ENCODE results near the gene KLC4.

KLC4 gene

DNA sequence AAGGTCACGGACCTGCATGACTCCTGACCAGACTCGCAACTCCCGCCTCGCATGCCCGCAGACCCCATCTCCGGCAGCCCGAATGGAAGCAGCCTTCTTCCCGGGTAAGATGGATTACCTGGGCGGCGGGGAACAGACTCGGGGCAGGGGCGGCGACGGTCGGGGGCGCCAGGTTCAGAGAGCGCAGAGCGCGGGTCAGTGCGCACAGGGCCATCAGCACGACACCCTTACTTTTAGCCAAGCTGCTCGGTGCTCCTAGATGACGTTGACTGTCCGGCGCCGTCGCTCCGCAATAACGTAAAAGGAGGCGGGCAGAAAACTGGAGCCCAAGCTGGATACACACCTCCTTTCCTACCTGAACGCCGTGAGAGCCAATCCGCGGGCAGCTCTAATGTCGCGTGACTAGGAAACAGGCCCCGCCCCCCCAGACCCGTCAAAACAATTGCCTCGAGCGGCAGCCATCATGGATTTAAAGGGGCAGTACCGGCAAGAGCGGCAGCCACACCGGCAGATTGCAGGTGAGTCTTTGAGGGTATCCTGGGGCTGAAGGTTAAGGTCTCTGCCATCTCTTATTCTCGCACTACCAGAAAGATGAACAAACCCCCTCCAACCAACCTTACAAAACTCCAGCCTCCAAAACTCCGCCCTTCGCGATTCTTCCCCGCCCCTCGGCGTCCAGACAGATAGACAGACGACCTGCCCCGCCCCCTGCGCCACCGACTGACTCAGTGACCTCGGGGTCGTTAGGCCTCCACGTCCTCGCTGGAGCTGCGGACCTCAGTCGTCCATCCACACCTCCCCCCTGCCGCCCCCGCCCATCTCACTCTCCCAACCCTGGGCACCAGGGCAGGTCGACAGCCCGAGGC lies at the start of gene KLC4, which contains the start of gene MRPL2:
Gene KLC4, plus strand, starts transcription at position 464 of the 866 bp plus-strand sequence. CDS start 1,705 bp downstream, outside the sequence.
Gene MRPL2, minus strand, starts transcription at position 267 of the 866 bp plus-strand sequence. Its CDS starts 53 bp downstream, at position 214.
- no peaks in the 10 kb centered on the region for H4K20me1 ChIP-seq (ENCODE audit: insufficient read depth, low read length)
- H3K4me2 ChIP-seq (ENCODE audit: low read length): peak within 1 kb of the TSS; percentile 96
- no peaks in the 10 kb centered on the region for H3K27me3 ChIP-seq (ENCODE audit: low read depth, low read length)
- no peak for TF ChIP-seq EZH2phosphoT487 (IDR thresholded peaks at IDR 0.05; ENCODE audit: low read depth)
- TF ChIP-seq, protein P1, sequence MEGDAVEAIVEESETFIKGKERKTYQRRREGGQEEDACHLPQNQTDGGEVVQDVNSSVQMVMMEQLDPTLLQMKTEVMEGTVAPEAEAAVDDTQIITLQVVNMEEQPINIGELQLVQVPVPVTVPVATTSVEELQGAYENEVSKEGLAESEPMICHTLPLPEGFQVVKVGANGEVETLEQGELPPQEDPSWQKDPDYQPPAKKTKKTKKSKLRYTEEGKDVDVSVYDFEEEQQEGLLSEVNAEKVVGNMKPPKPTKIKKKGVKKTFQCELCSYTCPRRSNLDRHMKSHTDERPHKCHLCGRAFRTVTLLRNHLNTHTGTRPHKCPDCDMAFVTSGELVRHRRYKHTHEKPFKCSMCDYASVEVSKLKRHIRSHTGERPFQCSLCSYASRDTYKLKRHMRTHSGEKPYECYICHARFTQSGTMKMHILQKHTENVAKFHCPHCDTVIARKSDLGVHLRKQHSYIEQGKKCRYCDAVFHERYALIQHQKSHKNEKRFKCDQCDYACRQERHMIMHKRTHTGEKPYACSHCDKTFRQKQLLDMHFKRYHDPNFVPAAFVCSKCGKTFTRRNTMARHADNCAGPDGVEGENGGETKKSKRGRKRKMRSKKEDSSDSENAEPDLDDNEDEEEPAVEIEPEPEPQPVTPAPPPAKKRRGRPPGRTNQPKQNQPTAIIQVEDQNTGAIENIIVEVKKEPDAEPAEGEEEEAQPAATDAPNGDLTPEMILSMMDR (IDR thresholded peaks at IDR 0.05; ENCODE audit: low read depth, low read length): no peak
- H2AFZ ChIP-seq (ENCODE audit: low read depth, low read length): peak within 1 kb of the TSS; percentile 96
- H3K4me3 ChIP-seq (ENCODE audit: low read length): peak within 1 kb of the TSS; percentile 76
- H3K27ac ChIP-seq (ENCODE audit: low read length): peak within 1 kb of the TSS; percentile 49
- H3K79me2 ChIP-seq (ENCODE audit: low read length): peaks cover 18% of the 10 kb centered on the region
- H3K9me3 ChIP-seq (ENCODE audit: insufficient read depth, low read length): no peaks in the 10 kb centered on the region
- peak within 1 kb of the TSS; percentile 72 for H3K9ac ChIP-seq (ENCODE audit: low read length)
- peaks cover 16% of the 10 kb centered on the region for H3K36me3 ChIP-seq (replicated peaks; ENCODE audit: low read depth, low read length)
- H3K4me1 ChIP-seq (ENCODE audit: low read length): peaks cover 13% of the 10 kb centered on the region

DNA sequence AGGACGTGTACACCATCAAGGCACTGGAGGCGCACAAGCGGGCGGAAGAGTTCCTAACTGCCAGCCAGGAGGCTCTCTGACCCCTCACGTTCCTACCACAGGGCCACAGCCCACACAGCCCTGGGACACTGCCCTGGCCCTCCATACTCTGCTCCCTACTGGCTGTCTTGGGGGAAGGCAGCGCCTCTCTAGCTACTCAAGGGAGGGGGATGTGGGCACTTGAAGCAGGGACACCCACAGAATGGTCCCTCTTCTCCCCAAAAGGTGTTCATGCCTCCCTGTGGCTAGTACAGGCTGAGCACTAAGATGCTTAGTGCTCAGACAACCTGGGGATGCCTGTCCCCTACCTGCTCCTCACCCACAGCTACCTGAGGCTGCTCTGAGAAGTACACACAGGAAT lies 48.2 kb upstream of the KLC4 start:
- Histone ChIP-seq H3K27me3 (ENCODE audit: low read depth, low read length) (no peaks in the 10 kb centered on the region), H3K79me2 (ENCODE audit: low read length) (peaks cover 27% of the 10 kb centered on the region), H3K4me1 (ENCODE audit: low read length) (peaks cover 24% of the 10 kb centered on the region), H3K27ac (ENCODE audit: low read length) (no peak overlapping the region), H2AFZ (ENCODE audit: low read depth, low read length) (no peak overlapping the region), H3K4me2 (ENCODE audit: low read length) (no peak overlapping the region), H3K36me3 (replicated peaks; ENCODE audit: low read depth, low read length) (peaks cover 49% of the 10 kb centered on the region), H3K4me3 (ENCODE audit: low read length) (no peak overlapping the region), H3K9ac (ENCODE audit: low read length) (no peak overlapping the region), H4K20me1 (ENCODE audit: insufficient read depth, low read length) (no peaks in the 10 kb centered on the region), H3K9me3 (ENCODE audit: insufficient read depth, low read length) (no peaks in the 10 kb centered on the region)
- TF ChIP-seq, protein P1 (IDR thresholded peaks at IDR 0.05; ENCODE audit: low read depth, low read length): no peak
- TF ChIP-seq EZH2phosphoT487 (IDR thresholded peaks at IDR 0.05; ENCODE audit: low read depth): no peak

DNA sequence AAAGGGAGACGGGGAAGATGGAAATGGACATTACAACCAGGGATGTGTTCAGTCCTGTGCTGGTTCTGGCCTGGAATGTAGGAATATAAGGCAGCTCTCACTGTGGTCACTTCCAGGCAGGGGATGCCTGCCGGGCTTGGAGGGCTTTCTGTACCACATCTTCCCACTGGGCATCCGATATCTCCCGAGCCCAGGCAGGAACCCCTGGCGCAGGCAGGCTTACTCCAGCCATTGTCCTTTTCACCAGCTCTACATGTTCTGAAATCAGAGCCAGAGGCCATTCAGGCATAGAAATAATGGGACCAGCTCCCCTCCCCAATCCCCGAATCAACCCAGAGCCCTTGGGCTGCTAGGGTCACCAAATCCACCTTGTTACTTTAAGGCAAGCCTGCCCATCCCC lies 47.1 kb upstream of the KLC4 start:
- H3K9me3 ChIP-seq (ENCODE audit: insufficient read depth, low read length): no peaks in the 10 kb centered on the region
- no peak overlapping the region for H2AFZ ChIP-seq (ENCODE audit: low read depth, low read length)
- TF ChIP-seq, protein P1 (IDR thresholded peaks at IDR 0.05; ENCODE audit: low read depth, low read length): no peak
- TF ChIP-seq EZH2phosphoT487 (IDR thresholded peaks at IDR 0.05; ENCODE audit: low read depth): no peak
- H3K79me2 ChIP-seq (ENCODE audit: low read length): peaks cover 31% of the 10 kb centered on the region
- H3K9ac ChIP-seq (ENCODE audit: low read length): peak overlapping the region; percentile 84; the same call in 1 of the 2 replicates
- peaks cover 24% of the 10 kb centered on the region for H3K4me1 ChIP-seq (ENCODE audit: low read length)
- H4K20me1 ChIP-seq (ENCODE audit: insufficient read depth, low read length): no peaks in the 10 kb centered on the region
- peak overlapping the region; percentile 97 for H3K4me2 ChIP-seq (ENCODE audit: low read length)
- H3K27me3 ChIP-seq (ENCODE audit: low read depth, low read length): no peaks in the 10 kb centered on the region
- H3K36me3 ChIP-seq (replicated peaks; ENCODE audit: low read depth, low read length): peaks cover 46% of the 10 kb centered on the region
- H3K4me3 ChIP-seq (ENCODE audit: low read length): peak overlapping the region; percentile 90
- no peak overlapping the region for H3K27ac ChIP-seq (ENCODE audit: low read length)

DNA sequence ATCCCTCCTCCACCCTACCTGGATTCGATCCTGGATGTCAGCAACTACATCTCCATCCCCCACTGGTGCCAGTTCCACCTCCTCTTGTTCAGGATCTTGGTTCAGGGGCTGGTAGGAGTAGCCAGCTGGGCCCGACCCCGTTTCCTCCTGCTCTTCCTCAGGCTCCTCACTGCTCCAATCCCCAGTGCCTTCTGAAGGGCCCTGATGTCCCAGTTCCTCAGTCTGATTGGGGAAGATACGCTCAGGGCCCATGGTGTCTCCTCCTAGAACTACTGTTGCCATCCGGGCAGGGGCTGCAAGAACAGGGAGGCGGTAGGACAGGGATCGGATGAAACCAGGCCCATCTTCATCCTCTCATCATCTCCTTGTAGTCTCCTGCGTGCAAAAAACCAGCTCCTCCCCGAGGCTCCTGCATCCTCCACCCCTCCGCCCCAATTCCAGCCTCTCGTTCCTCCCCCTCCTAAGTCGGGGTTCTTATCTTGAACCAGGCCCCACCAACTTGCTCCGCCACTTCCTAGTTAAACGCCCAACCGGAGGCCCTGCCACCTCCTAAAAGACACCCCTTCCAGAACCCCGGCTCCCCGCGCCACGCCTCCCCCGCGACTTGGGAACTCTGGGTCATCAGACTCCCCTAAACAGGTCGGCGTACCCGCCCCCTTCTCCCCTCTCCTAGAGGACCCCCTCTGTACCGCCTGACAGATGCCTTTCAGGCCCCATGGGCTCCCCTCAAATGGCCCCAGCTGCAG lies 46.2 kb upstream of the KLC4 start:
- peaks cover 22% of the 10 kb centered on the region for H3K4me1 ChIP-seq (ENCODE audit: low read length)
- H3K9me3 ChIP-seq (ENCODE audit: insufficient read depth, low read length): no peaks in the 10 kb centered on the region
- peak overlapping the region; percentile 97 for H3K4me2 ChIP-seq (ENCODE audit: low read length)
- peak overlapping the region; percentile 90 for H3K4me3 ChIP-seq (ENCODE audit: low read length)
- peak overlapping the region; percentile 75 for H2AFZ ChIP-seq (ENCODE audit: low read depth, low read length)
- H3K9ac ChIP-seq (ENCODE audit: low read length): peak overlapping the region; percentile 84
- no peaks in the 10 kb centered on the region for H3K27me3 ChIP-seq (ENCODE audit: low read depth, low read length)
- H3K79me2 ChIP-seq (ENCODE audit: low read length): peaks cover 31% of the 10 kb centered on the region
- H3K27ac ChIP-seq (ENCODE audit: low read length): peak overlapping the region; percentile 28
- H4K20me1 ChIP-seq (ENCODE audit: insufficient read depth, low read length): no peaks in the 10 kb centered on the region
- TF ChIP-seq, protein P1 (IDR thresholded peaks at IDR 0.05; ENCODE audit: low read depth, low read length): no peak
- no peak for TF ChIP-seq EZH2phosphoT487 (IDR thresholded peaks at IDR 0.05; ENCODE audit: low read depth)
- H3K36me3 ChIP-seq (replicated peaks; ENCODE audit: low read depth, low read length): peaks cover 47% of the 10 kb centered on the region

Data from OCI-LY3 (cell line).